C4-2B (cell line): ENCODE results near the gene SLC25A40.

ENCODE experiments used
- ZFX ChIP-seq: fragments of 450-650 bp; IDR thresholded peaks from 2 replicates; pipeline ENCODE4 v1.6.1; 2017
- TF ChIP-seq, protein P1 (sequence below): fragments of 450-650 bp; conservative IDR thresholded peaks from 2 replicates; pipeline ENCODE4 v1.5.1; 2017; ENCODE audit warnings: mild to moderate bottlenecking

- TF ChIP-seq, protein P1, sequence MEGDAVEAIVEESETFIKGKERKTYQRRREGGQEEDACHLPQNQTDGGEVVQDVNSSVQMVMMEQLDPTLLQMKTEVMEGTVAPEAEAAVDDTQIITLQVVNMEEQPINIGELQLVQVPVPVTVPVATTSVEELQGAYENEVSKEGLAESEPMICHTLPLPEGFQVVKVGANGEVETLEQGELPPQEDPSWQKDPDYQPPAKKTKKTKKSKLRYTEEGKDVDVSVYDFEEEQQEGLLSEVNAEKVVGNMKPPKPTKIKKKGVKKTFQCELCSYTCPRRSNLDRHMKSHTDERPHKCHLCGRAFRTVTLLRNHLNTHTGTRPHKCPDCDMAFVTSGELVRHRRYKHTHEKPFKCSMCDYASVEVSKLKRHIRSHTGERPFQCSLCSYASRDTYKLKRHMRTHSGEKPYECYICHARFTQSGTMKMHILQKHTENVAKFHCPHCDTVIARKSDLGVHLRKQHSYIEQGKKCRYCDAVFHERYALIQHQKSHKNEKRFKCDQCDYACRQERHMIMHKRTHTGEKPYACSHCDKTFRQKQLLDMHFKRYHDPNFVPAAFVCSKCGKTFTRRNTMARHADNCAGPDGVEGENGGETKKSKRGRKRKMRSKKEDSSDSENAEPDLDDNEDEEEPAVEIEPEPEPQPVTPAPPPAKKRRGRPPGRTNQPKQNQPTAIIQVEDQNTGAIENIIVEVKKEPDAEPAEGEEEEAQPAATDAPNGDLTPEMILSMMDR = no peak
- TF ChIP-seq ZFX = no peak
These were observed 45.1 kb downstream of the SLC25A40 start for GRCh38 chr7:87831097-87831496.
